ENCODE data around the gene CCDC40. TPM values are rescaled to one million over a fixed set of nuclear protein-coding genes. Genes with fewer than 3 reads are reported as not detected.

The CCDC40 gene
- total RNA-seq, 2 donors from 2014 or later: 2.9 to 13.5 TPM

GRCh38 chr17:80021600-80021999, 14.8 kb upstream of the CCDC40 start:
- Histone ChIP-seq H3K9me3 (no peaks in the 10 kb centered on the region), H3K36me3 (replicated peaks in 1 of 2; ENCODE audit: insufficient read depth in 1 of 2, low read depth in 2 of 2) (no peaks in the 10 kb centered on the region), H3K4me3 (no peak overlapping the region), H3K27me3 (no peaks in the 10 kb centered on the region), H3K27ac (no peak overlapping the region), H3K4me1 (peaks cover 41% of the 10 kb centered on the region)
- DNase-seq: no peak
- WGBS, 2 donors: 97 to 98% methylated on average over 2 of the region's 2 CpGs
- intact Hi-C loops (cut with DNase I): no loop called here
- no peak for ATAC-seq
- TF ChIP-seq, protein P1, sequence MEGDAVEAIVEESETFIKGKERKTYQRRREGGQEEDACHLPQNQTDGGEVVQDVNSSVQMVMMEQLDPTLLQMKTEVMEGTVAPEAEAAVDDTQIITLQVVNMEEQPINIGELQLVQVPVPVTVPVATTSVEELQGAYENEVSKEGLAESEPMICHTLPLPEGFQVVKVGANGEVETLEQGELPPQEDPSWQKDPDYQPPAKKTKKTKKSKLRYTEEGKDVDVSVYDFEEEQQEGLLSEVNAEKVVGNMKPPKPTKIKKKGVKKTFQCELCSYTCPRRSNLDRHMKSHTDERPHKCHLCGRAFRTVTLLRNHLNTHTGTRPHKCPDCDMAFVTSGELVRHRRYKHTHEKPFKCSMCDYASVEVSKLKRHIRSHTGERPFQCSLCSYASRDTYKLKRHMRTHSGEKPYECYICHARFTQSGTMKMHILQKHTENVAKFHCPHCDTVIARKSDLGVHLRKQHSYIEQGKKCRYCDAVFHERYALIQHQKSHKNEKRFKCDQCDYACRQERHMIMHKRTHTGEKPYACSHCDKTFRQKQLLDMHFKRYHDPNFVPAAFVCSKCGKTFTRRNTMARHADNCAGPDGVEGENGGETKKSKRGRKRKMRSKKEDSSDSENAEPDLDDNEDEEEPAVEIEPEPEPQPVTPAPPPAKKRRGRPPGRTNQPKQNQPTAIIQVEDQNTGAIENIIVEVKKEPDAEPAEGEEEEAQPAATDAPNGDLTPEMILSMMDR (IDR thresholded peaks at IDR 0.05): no peak
- TF ChIP-seq POLR2A (IDR thresholded peaks at IDR 0.05): no peak

DNA sequence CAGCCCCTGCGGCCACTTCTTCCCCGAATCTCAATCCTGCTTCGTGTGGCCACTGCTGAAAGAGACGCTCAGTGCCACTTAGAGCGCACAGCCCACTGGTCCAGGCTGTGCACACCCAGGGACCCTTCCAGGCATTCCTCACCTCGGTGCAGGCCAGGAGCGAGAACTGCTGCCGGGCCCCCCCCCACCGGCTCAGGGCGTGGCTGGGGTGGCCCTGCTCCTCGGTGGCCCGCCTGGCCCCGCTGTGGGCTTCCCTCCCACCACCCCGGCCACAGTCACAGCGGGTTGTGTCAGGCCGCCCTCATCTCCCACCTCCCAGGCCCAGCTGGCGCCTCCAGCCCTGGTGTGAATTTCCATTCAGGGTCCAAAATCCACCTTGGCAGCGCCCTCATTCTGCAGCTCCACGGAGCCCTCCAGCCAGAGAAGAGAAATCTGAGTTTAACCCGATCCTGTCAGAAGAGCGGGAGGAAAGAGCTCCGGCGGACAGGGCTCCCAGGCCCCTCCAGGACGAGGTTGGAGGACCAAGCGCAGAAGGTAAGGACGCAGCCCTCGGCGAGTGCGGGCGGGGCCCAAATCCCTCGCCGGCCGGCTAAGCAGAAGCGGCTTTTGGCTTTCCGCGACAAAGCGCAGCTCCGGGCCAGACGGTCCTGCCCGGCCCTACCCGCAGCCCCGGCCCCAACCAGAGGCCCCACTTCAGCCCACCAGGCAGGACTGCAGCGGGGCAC, 12.8 kb upstream of the CCDC40 start:
- Histone ChIP-seq H3K9me3 (no peaks in the 10 kb centered on the region), H3K27ac (no peak overlapping the region), H3K27me3 (no peaks in the 10 kb centered on the region), H3K36me3 (replicated peaks in 1 of 2; ENCODE audit: insufficient read depth in 1 of 2, low read depth in 2 of 2) (no peaks in the 10 kb centered on the region), H3K4me1 (peaks cover 61% of the 10 kb centered on the region), H3K4me3 (no peak overlapping the region)
- WGBS, 2 donors: 56 to 86% methylated on average over 12 to 36 of the region's 43 CpGs
- ATAC-seq: no peak
- intact Hi-C loops (cut with DNase I): no loop called here
- DNase-seq: peak in 1 of 4 donors; percentile 45
- TF ChIP-seq, protein P1 (IDR thresholded peaks at IDR 0.05): no peak
- TF ChIP-seq POLR2A (IDR thresholded peaks at IDR 0.05): no peak

DNA sequence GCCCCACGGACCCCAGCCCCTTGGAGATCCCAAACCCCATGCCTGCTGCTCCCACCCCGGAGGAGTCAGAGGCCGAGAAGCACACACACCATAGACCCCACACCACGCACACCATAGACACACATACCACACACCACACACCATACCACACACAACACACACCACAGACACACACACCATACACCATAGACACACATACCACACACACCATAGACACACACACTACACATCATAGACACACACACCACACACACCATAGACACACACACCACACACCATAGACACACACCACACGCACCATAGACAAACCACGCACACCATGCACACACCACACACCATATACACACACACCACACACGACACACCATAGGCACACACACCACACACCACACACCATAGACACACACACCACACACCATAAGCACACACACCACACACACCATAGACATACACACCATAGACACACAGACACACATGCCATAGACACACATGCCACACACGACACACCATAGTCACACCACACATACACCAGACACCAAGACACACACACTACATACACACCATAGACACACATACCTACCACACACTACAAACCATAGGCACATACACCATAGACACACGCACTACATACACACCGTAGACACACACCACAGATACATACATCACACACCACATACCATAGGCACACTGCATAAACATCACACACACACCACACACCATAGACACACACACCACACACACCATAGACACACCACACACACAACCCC, 12.1 kb upstream of the CCDC40 start:
- peaks cover 61% of the 10 kb centered on the region for H3K4me1 ChIP-seq
- TF ChIP-seq, protein P1 (IDR thresholded peaks at IDR 0.05): no peak
- TF ChIP-seq POLR2A (IDR thresholded peaks at IDR 0.05): no peak
- no peak overlapping the region for H3K4me3 ChIP-seq
- H3K27me3 ChIP-seq: no peaks in the 10 kb centered on the region
- intact Hi-C loops (cut with DNase I): no loop called here
- no peak overlapping the region for H3K27ac ChIP-seq
- WGBS, 2 donors: 56 to 59% methylated on average over 7 to 10 of the region's 10 CpGs
- H3K9me3 ChIP-seq: no peaks in the 10 kb centered on the region
- no peaks in the 10 kb centered on the region for H3K36me3 ChIP-seq (replicated peaks in 1 of 2; ENCODE audit: insufficient read depth in 1 of 2, low read depth in 2 of 2)
- DNase-seq: no peak
- no peak for ATAC-seq

DNA sequence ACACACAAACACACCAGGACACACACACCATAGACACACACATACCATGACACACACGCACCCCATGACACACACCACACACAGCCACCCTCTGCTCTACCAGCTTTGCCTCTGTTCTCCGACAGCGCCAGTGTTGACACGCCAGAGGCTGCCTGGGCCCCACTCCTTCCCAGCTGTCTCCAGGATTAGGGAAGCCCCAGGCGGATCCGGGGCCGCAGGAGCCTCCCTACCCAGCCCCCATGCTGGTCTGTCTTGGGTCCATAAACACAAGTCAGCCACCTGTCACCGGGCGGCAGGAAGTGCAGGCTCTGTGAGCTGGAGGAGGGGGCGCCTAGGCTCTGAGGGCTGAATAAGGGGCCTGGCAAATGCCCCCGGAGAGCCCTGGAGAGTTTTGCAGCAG, 11.3 kb upstream of the CCDC40 start:
- no peak overlapping the region for H3K27ac ChIP-seq
- no peak overlapping the region for H3K4me3 ChIP-seq
- no peak for DNase-seq

More for the DNA sequence above, 11.3 kb upstream of the CCDC40 start:
- Histone ChIP-seq H3K36me3 (replicated peaks in 1 of 2; ENCODE audit: insufficient read depth in 1 of 2, low read depth in 2 of 2) (no peaks in the 10 kb centered on the region), H3K9me3 (no peaks in the 10 kb centered on the region), H3K27me3 (no peaks in the 10 kb centered on the region), H3K4me1 (peaks cover 61% of the 10 kb centered on the region)
- no peak for TF ChIP-seq POLR2A (IDR thresholded peaks at IDR 0.05)
- TF ChIP-seq, protein P1 (IDR thresholded peaks at IDR 0.05): no peak
- WGBS, 2 donors: 82 to 100% methylated on average over 1 to 9 of the region's 11 CpGs
- no peak for ATAC-seq
- intact Hi-C loops (cut with DNase I): no loop called here

Measured in body of pancreas (tissue), 4 donors.